ENCODE results near the gene ERF.

ERF gene

DNA sequence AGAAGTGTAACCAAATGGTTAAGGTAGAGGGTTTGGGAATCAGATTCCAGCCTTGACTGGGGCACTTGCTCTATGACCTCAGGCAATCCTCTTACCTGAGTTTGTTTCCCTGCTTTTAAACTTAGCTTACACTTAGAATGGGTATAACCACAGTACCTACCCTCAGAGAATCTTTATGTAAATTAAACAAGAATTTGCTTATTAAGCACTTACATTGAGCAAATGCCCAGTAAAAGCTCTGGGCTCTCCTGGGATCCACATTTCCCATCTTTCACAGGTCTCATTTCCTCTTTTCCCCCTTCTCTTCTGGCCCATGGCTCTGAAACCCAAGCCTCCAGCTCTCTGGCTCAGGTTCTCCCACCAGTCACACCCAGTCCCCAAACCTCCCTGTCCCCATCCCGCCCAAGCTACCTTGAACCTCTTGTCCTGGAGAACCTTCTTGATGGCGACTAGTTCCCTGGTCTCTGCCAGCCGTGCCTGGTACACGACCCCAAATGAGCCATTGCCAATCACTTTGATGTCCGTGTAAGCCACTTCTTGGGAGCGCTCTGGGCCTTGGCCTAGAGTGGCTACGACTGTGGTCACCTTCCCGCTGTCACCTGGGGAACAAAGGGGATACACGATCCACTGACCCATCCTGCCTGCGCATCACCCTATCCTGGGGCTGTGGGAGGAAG, 15.2 kb downstream of the ERF start:
- Histone ChIP-seq H3K9ac (ENCODE audit: low read depth, low read length) (no peak overlapping the region), H3K9me3 (ENCODE audit: control insufficient read depth, insufficient read depth, low read length) (no peaks in the 10 kb centered on the region), H3K36me3 (ENCODE audit: insufficient read depth, low read length) (peaks cover 11% of the 10 kb centered on the region; the same call in 1 of the 2 replicates), H3K4me1 (ENCODE audit: insufficient read depth, low read length) (no peaks in the 10 kb centered on the region; the same call in 1 of the 2 replicates)

DNA sequence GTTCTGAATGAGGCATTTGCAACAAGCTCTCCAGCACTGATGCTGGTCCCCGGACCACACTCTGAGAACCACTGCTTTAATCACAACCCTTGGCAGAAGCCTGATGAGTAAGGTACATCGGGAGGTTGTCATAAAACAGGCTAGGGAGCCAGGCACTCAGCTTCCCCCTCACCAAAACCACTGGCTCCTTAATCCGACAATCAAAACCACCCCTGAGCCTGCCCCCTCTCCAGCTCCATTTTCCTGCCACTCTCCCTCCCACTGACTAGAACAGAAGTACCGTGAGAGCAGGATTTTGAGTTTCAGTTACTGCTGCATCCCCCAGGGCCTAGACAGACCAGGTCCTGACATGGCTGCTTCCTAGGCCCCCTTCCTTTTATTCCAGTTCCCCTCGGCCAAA, 19.7 kb downstream of the ERF start:
- Histone ChIP-seq H3K9ac (ENCODE audit: low read depth, low read length) (no peak overlapping the region), H3K4me1 (ENCODE audit: insufficient read depth, low read length) (no peaks in the 10 kb centered on the region), H3K9me3 (ENCODE audit: control insufficient read depth, insufficient read depth, low read length) (no peaks in the 10 kb centered on the region), H3K36me3 (ENCODE audit: insufficient read depth, low read length) (peaks cover 20% of the 10 kb centered on the region)

- Histone ChIP-seq H3K9me3 (ENCODE audit: control insufficient read depth, insufficient read depth, low read length) (no peaks in the 10 kb centered on the region), H3K9ac (ENCODE audit: low read depth, low read length) (no peak overlapping the region), H3K4me1 (ENCODE audit: insufficient read depth, low read length) (no peaks in the 10 kb centered on the region), H3K36me3 (ENCODE audit: insufficient read depth, low read length) (peaks cover 20% of the 10 kb centered on the region)
These were observed 20.6 kb downstream of the ERF start for GRCh38 chr19:42234364-42234763.

- H3K9me3 ChIP-seq (ENCODE audit: control insufficient read depth, insufficient read depth, low read length): no peaks in the 10 kb centered on the region
- H3K36me3 ChIP-seq (ENCODE audit: insufficient read depth, low read length): peaks cover 20% of the 10 kb centered on the region
- no peaks in the 10 kb centered on the region for H3K4me1 ChIP-seq (ENCODE audit: insufficient read depth, low read length)
- no peak overlapping the region for H3K9ac ChIP-seq (ENCODE audit: low read depth, low read length)
These were observed 21.1 kb downstream of the ERF start for GRCh38 chr19:42233678-42234292.

GRCh38 chr19:42233106-42233505, 21.8 kb downstream of the ERF start:
- Histone ChIP-seq H3K36me3 (ENCODE audit: insufficient read depth, low read length) (peaks cover 20% of the 10 kb centered on the region), H3K9ac (ENCODE audit: low read depth, low read length) (no peak overlapping the region), H3K9me3 (ENCODE audit: control insufficient read depth, insufficient read depth, low read length) (no peaks in the 10 kb centered on the region), H3K4me1 (ENCODE audit: insufficient read depth, low read length) (no peaks in the 10 kb centered on the region)

DNA sequence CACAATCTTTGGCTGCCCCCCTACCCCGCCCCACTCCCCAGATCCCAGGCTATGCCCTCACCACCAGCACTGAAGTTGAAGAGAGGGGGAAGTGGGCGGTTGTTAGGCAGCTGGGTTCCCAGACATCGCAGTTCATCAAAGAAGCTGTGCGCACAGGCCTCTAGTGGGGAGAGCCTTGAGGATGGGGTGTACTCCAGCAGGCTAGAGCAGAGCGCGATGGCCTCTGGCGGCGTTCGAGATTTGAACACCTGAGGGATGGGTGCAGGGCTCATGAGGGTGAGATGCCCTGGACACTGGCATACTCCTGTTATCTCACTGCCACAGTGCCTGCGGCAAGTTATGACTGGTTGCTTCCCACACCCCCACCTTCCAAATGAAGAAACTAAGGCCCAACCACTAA, 22.5 kb downstream of the ERF start:
- Histone ChIP-seq H3K9ac (ENCODE audit: low read depth, low read length) (no peak overlapping the region), H3K9me3 (ENCODE audit: control insufficient read depth, insufficient read depth, low read length) (no peaks in the 10 kb centered on the region), H3K4me1 (ENCODE audit: insufficient read depth, low read length) (no peaks in the 10 kb centered on the region), H3K36me3 (ENCODE audit: insufficient read depth, low read length) (peaks cover 20% of the 10 kb centered on the region)

GRCh38 chr19:42230571-42230970, 24.4 kb downstream of the ERF start:
- Histone ChIP-seq H3K9me3 (ENCODE audit: control insufficient read depth, insufficient read depth, low read length) (no peaks in the 10 kb centered on the region), H3K36me3 (ENCODE audit: insufficient read depth, low read length) (peaks cover 25% of the 10 kb centered on the region), H3K9ac (ENCODE audit: low read depth, low read length) (no peak overlapping the region)

DNA sequence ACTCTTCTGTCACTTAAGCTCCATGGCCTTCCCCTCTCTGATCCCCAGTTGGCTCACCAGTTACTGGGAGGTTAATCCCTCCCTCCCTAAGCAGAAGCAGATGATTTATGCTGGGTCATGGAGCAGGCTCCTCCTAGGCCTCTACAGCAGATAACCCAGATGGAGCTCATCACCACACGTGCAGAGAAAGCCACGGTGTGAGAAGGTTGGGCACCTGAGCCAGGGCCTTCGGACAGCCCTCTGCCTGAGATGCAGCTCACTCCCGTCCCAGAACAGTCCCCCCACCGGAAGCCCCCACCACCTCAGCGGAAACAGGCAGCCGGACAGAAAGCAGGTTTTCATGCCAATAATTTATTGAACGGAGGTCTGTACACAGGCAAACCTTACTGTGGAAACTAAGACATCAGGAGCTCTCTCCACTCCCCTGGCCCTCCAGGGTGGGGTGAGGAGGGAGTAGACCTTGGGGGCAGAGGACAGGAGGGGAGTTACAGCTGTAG, 25.0 kb downstream of the ERF start:
- Histone ChIP-seq H3K36me3 (ENCODE audit: insufficient read depth, low read length) (peaks cover 21% of the 10 kb centered on the region), H3K4me1 (ENCODE audit: insufficient read depth, low read length) (no peaks in the 10 kb centered on the region), H3K9ac (ENCODE audit: low read depth, low read length) (no peak overlapping the region), H3K9me3 (ENCODE audit: control insufficient read depth, insufficient read depth, low read length) (no peaks in the 10 kb centered on the region)

More at GRCh38 chr19:42230571-42230970, 24.4 kb downstream of the ERF start:
- H3K4me1 ChIP-seq (ENCODE audit: insufficient read depth, low read length): no peaks in the 10 kb centered on the region

DNA sequence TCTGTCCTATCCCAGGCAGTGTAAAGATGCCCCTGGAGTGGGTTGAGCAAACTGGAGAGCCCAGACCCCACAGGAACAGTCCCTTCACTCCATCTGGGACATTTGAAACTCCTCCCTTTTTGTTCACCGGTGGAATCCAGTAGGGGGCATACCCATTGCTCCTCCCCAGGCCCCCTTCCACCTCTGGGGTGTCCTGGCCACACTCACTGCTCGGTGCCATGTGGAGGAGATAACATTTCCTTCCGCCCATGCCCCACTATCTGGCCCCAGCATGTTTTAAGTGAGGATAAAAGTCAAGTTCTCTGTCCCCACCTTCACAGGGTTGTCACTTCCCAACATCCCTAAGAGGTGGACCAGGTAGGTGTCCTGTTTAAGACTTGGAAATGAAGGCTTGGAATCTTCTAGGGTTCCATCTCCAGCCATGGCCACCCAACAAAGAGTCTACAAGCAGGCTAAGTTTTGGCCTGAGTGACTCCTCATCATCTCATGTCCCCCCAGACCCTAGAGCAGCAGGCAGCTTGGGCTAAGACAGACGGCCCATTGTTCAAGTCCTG, 25.6 kb downstream of the ERF start:
- Histone ChIP-seq H3K4me1 (ENCODE audit: insufficient read depth, low read length) (no peaks in the 10 kb centered on the region), H3K36me3 (ENCODE audit: insufficient read depth, low read length) (peaks cover 22% of the 10 kb centered on the region), H3K9me3 (ENCODE audit: control insufficient read depth, insufficient read depth, low read length) (no peaks in the 10 kb centered on the region), H3K9ac (ENCODE audit: low read depth, low read length) (no peak overlapping the region)

DNA sequence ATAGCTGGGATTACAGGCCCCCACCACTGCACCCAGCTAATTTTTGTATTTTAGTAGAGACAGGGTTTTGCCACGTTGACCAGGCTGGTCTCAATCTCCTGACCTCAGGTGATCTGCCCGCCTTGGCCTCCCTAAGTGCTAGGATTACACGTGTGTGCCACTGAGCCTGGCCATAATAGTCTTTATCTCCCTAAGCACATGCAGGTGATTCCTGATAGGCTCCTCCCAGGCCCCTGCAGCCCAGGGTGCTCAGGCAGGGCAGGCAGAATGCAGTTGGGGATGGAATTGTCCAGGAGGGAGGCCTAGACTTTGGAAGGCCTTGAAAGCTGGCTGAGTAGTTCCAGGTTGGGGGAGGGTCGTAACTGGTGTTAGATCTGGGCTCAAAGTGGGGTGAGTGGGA, 26.3 kb downstream of the ERF start:
- peaks cover 20% of the 10 kb centered on the region for H3K36me3 ChIP-seq (ENCODE audit: insufficient read depth, low read length)

DNA sequence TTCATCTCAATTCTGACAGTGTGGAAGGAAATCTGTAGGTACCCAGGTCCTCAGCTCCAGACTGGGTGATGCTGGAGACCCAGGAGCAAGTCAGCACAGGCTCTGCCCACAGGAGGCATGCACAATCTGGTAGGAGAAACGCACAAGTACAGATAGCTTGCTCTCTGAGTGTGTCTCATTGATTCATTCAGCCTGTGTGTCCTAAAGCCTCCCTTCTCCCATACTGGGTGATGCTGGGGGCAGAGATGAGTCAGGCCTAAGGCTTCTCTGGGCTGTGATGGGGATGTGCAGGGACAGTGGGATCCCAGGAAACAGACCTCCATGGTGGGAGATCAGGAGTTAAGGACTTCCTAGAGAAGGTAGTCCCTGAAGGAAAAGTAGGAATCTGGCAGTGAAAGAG, 28.0 kb downstream of the ERF start:
- Histone ChIP-seq H3K9ac (ENCODE audit: low read depth, low read length) (no peak overlapping the region), H3K9me3 (ENCODE audit: control insufficient read depth, insufficient read depth, low read length) (no peaks in the 10 kb centered on the region), H3K36me3 (ENCODE audit: insufficient read depth, low read length) (peaks cover 19% of the 10 kb centered on the region), H3K4me1 (ENCODE audit: insufficient read depth, low read length) (no peaks in the 10 kb centered on the region)

More for the DNA sequence above, 26.3 kb downstream of the ERF start:
- no peaks in the 10 kb centered on the region for H3K9me3 ChIP-seq (ENCODE audit: control insufficient read depth, insufficient read depth, low read length)
- H3K9ac ChIP-seq (ENCODE audit: low read depth, low read length): no peak overlapping the region
- H3K4me1 ChIP-seq (ENCODE audit: insufficient read depth, low read length): no peaks in the 10 kb centered on the region

DNA sequence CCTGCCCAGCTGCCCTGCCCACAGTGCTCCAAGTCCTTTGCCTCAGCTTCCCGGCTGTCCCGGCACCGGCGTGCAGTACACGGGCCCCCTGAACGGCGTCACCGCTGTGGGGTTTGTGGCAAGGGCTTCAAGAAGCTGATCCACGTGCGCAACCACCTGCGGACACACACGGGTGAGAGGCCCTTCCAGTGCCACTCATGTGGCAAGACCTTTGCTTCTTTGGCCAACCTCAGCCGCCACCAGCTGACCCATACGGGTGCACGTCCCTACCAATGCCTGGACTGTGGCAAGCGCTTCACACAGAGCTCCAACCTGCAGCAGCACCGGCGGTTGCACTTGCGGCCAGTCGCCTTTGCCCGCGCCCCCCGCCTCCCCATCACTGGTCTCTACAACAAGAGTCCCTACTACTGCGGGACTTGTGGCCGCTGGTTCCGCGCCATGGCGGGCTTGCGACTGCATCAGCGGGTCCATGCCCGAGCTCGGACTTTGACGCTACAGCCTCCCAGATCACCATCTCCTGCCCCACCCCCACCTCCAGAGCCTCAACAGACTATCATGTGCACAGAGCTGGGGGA, 29.1 kb downstream of the ERF start:
- H3K4me1 ChIP-seq (ENCODE audit: insufficient read depth, low read length): no peaks in the 10 kb centered on the region
- H3K9me3 ChIP-seq (ENCODE audit: control insufficient read depth, insufficient read depth, low read length): no peaks in the 10 kb centered on the region
- H3K9ac ChIP-seq (ENCODE audit: low read depth, low read length): no peak overlapping the region
- H3K36me3 ChIP-seq (ENCODE audit: insufficient read depth, low read length): peaks cover 16% of the 10 kb centered on the region

- H3K9ac ChIP-seq (ENCODE audit: low read depth, low read length): no peak overlapping the region
- H3K36me3 ChIP-seq (ENCODE audit: insufficient read depth, low read length): peaks cover 16% of the 10 kb centered on the region
- no peaks in the 10 kb centered on the region for H3K4me1 ChIP-seq (ENCODE audit: insufficient read depth, low read length)
These were observed 29.8 kb downstream of the ERF start for GRCh38 chr19:42224940-42225717.

DNA sequence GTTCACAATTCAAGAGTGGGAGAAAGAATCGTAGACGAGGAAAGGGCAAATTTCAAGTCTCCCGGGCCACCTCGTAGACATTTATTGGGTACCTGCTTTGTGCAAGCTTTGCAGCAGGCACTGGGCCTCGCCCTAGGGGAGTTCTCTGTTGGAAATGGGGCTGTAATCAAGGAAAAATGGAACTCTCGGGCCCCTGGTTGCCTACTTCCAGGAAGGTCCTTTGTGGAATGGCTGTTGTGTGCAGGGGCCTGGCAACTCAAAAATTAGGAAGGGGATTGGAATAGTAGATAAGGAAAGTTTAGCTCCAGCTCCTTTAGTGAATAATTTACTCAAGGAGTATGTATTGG, 34.2 kb downstream of the ERF start:
- 0 out of 2 replicates have a peak, but pooled peaks cover 5% of the 10 kb centered on the region for H3K36me3 ChIP-seq (ENCODE audit: insufficient read depth, low read length)
- peak overlapping the region; percentile 85 for H3K9ac ChIP-seq (ENCODE audit: low read depth, low read length)

More at GRCh38 chr19:42224940-42225717, 29.8 kb downstream of the ERF start:
- no peaks in the 10 kb centered on the region for H3K9me3 ChIP-seq (ENCODE audit: control insufficient read depth, insufficient read depth, low read length)

More for the DNA sequence above, 34.2 kb downstream of the ERF start:
- H3K4me1 ChIP-seq (ENCODE audit: insufficient read depth, low read length): peaks cover 9% of the 10 kb centered on the region; the same call in 1 of the 2 replicates
- no peaks in the 10 kb centered on the region for H3K9me3 ChIP-seq (ENCODE audit: control insufficient read depth, insufficient read depth, low read length)

All from ES-I3 (cell line).